GM19238 (cell line): ENCODE data around the gene P3H3.
"Not testable (repeated sequence)": the region's sequence is repeated elsewhere in the genome, so short reads cannot be mapped to it uniquely, and the experiment has no call there.

Source experiments
- DNase-seq: peaks from one replicate; pipeline ENCODE4 v3.0.0; 2011; ENCODE audit warnings: low spot score; ENCODE audit not compliant: insufficient read length

P3H3 gene

DNA sequence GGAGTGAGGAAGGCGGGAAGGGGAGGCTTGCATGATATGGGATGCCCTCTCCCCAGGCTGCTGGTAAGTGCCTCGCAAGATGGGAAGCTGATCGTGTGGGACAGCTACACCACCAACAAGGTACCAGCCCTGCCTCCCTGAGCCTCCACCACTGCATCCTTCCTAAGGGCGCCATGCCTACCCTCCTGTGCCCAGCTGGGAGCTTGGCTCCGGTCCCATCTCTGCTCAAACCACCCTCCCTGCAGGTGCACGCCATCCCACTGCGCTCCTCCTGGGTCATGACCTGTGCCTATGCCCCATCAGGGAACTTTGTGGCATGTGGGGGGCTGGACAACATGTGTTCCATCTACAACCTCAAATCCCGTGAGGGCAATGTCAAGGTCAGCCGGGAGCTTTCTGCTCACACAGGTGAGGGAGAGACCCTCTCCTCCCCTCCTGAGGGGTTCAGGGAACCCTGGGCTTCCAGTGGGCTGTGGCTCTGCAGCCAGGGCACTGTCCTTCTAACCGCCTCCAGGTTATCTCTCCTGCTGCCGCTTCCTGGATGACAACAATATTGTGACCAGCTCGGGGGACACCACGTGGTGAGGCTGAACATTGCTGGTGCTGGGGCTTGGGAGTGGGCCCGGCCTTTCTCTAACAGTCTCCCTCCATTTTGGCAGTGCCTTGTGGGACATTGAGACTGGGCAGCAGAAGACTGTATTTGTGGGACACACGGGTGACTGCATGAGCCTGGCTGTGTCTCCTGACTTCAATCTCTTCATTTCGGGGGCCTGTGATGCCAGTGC is 15.1 kb downstream of the P3H3 start:
- no peak for DNase-seq

DNA sequence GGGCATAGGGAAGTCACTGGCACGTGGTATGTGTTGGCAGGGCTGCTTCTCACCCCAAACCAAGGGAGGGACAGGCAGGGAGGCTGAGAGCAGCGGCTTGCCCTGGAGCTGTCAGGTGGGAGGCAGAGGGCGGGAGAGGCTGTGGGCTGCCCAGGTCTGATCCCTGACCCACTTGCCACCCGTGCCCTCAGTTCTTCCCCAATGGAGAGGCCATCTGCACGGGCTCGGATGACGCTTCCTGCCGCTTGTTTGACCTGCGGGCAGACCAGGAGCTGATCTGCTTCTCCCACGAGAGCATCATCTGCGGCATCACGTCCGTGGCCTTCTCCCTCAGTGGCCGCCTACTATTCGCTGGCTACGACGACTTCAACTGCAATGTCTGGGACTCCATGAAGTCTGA is 17.2 kb downstream of the P3H3 start:
- DNase-seq = no peak

DNA sequence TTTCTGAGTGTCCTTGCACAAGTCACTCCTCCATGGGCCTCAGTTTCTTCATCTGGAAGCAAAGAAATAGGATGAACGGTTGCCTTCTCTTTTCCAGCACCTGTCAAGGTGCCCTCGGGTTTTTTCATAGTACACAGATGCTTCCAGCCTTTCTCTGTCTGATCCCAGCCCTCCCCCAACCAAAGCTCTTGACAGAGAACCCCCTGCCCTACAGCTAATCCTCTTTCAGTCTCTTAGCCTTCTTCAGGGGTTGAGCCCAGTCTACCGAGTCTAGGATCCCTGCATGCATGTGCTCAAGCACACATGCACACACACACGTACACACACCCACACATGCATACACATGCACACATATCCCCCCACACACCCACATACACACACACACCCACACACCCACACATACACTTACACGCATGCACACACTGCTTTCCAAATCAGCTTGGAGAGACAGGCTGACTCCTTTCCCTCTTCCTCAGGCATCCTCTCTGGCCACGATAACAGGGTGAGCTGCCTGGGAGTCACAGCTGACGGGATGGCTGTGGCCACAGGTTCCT is 18.2 kb downstream of the P3H3 start:
- no peak for DNase-seq

DNA sequence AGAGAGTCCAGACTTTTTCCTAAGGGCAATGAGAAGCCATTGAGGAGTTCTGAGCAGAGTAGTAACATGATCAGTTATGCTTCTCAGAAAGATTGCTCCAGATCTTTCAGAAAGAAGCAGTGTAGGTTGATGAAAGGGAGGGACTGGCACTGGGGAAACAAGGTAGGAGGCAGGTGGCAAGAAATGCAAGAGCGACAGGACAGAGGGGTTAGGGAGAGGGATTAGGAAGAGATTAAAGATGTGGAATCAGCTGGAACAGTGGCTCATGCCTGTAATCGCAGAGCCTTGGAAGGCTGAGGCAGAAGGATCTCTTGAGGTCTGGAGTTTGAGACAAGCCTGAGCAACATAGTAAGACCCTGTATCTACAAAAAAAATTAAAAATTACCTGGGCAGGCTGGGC is 19.5 kb downstream of the P3H3 start:
- DNase-seq = no peak

DNA sequence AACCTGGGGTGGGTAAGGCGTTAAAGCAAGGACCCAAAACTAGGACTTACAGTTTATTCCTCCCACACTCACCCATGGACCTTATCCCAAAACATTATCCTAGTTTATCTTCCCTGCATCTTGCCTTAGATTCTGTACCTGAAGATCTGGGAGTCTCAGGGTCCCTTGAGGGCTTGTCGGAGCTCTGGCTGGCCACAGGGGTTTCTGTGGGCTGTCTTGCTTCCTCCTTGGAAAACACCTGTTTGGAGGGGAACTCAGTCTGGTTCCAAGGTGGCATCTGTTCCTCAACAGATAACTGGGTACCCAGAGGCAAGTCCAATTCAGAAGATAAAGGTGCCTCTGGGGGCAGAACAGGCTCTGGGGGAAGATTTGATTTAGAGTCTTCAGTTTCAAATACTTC is 21.2 kb downstream of the P3H3 start:
- no peak for DNase-seq

DNA sequence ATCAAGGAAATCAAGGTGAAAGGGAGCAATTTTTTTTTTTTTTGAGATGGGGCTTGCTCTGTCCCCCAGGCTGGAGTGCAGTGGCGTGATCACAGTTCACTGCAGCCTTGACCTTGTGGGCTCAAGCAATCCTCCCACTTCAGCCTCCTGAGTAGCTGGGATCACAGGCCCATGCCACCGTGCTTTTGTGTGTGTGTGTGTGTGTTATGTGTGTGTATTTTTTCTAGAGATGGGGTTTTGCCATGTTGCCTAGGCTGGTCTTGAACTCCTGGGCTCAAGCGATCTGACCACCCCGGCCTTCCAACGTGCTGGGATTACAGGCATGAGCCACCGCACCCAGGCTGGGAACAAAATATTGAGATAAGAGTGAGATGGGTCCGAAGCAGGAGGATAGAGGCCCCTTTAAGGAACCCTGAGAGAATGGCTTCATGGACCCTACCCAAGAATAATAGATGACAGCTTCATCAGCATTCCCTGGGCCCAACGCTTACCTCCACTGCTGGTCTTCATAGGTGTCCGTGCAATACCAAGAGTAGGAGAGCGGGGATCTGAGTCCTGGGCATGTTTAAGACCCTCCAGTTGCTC is 21.9 kb downstream of the P3H3 start:
- DNase-seq = no peak

DNA sequence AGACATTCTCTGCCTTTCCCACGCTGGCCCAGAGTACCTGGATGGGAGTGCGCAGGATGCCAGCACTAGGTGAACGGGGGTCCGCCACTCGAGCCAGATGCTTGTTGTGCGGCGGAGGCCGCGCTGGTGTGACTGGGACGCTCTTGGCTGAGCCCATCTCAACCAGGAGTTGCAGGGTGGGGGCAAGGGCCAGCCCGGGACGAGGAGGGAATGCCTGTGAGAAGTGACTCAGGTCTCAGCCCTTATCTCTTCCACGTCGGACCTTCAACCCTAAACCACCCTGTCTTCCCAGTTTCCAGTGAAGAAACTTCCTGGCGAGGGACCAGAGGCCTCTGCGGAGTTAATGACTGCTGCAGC is 22.6 kb downstream of the P3H3 start:
- no peak for DNase-seq

DNA sequence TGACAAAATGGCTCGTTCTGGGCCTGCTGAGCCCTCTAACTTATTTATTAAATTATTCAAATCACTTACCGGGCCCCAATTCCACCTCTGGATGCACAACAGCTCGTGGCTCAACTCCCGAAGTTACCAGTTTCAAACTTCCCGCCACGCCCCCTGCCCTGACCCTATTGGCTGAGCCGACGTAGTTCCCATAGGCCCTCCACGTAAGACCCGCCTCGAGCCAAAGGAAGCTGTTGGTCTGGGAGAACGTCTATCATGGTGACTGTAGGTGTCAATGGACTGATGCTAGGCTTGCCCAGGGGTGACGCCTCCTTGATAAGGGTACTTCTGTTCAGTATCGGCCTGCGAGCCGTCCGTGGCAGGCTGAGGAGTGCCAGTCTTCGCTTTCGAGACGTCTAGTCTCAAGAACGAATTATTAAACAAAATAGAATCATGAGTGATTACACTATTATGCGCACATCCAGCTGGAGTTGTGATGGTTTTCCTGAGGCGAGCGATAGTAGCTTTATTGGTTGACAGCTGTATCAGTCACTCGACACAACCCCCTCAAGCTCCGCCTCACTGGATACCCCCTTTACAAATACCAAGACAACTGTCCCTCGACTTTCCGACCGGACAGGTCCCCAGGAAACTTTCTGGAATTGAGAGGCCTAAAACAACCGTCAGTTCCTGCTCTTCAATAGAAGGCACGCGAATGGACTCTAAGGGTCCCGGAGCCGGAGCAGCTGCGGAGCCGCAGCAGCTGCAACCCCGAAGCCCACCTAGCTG is 23.1 kb downstream of the P3H3 start, which contains the start of gene CDCA3:
Gene CDCA3 (minus strand): TSS at position 134 of the 768 bp plus-strand sequence. CDS start 334 bp downstream, outside the sequence.
- DNase-seq = peak; percentile 100

DNA sequence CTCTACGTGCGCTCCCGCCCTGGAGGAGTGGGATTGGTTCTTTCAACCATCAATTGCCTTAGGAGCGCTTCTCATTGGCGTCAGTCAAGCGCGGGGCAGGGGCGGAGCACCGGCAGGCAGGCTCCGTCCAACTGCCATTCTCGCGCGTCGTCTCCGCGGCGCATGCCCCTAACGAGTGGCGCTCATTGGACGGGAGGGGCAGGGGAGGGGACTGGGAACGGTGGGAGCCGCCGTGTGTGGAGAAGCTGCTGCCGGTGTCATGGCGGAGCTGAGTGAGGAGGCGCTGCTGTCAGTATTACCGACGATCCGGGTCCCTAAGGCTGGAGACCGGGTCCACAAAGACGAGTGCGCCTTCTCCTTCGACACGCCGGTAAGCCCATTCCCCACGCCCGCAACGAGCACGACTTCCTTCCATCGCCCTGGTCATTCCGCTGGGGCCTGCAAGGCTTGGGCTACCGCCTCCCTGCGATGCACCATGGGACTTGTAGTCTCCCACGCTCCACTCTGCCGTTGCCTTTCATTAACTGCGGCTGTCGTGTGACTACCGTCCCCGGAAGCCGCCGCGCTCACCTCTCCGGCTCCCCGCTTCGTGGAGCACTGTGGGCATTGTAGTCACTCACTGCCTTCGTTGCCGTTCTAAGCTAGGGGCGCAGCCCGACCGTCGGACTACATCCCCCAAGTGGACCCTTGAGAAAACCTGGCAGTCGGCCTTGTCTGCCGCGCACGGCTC is 23.9 kb downstream of the P3H3 start, which contains the start of gene USP5:
Gene USP5 (plus strand): TSS at position 230 of the 730 bp plus-strand sequence. CDS start 30 bp downstream, at position 260.
- DNase-seq = peak; percentile 93

DNA sequence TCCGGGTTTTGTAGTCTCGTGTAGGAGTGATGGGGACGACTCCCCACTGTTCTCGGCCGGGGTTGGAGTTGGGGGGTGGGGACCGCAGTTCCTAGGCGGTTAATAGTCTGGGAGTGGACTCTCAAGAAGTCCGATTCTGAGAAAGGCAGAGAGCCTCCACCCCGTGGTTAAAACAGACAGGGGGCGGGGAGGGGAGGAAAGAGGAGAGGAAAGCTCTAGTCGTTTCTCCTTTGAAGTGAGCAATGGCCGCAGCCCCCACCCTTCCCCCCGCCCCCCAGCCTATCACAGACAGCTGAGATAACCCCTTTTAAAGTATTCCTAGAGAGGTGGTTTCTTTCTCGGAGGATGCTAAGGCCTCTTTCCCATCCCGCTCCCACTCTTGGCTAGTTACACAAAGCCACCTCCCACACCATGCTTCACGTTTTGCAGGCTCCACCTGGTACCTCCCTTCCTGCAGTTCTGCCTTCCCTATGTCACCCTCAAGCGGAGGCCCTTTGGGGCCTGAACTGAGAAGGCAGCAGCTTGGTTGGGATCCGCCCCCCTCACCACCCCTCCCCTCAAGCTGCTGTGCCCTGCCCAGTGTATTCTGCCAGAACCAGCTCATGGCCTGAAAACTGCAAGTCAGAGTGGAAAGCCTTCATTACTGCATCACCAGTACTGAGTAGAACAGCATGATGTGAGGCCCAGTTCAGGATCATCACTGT is 24.6 kb downstream of the P3H3 start:
- DNase-seq = no peak

DNA sequence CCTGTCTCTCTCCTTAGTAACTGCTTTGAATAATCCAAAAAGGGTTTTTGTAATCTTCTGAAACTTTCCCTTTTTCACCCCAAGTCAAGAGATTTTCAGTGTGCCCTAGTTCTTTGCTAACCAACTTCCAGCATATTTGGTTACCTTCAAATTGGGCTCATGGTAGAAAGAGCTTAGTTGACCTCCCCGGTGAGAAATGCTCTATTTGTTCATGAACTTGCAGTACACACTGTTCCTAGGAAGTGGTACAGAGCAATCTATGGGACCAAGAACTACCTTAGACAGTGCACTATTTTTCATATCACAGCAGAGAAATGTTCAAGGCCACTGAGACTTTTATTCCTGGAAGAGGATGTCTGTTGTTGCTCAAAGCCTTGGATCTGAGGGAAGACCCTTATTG is 25.4 kb downstream of the P3H3 start:
- no peak for DNase-seq

DNA sequence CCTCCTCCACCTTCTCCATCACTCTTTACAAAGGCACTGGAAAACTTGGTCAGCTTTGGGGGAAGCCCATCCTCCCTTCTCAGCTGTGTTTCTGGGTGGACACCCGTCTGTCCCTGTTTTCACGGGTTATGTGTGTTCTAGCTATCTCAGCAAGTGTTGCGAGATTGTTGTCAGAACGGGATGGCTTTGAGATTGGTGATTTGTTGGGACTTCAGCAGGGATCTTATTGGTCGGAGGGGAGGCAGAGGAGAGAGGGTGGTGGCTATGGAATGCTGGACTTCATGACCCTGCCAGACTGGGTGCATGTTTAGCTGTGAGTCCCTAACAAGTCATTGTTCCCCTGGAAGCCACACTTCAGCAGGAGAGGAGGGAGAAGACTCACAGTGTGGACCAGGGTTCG is 25.8 kb downstream of the P3H3 start:
- no peak for DNase-seq

DNA sequence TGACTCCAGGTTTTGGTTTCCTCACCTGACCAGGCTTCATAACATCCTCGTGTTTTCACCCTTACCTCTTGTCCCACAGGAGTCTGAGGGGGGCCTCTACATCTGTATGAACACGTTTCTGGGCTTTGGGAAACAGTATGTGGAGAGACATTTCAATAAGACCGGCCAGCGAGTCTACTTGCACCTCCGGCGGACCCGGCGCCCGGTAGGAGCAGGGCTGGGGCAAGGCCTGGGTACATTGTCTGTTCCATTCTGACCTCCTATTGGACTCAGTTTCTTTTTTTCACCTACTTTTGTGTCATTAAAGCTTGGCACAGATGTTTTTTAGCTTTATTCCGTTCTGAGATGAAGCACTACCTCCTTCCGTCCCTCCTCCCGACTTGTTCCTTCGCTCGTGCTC is 27.1 kb downstream of the P3H3 start:
- DNase-seq = no peak

DNA sequence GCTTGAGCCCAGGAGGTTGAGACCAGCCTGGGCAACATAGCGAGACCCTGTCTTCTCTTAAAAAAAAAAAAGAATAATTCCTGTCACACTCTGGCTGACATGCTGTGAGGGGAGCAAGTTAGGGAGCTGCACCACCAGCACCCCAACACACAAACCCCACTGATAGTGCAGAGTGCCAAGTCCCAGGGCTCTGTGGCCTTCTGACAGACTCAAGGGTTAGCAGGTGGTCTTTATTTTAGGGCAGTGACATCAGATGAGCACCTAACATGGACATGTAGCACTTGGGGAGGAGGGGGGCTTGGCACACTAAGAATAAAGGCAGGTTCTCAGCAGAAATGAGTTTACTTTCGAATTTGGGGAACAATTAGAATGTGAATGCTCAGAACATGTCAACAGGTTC is 30.6 kb downstream of the P3H3 start:
- DNase-seq = no peak

DNA sequence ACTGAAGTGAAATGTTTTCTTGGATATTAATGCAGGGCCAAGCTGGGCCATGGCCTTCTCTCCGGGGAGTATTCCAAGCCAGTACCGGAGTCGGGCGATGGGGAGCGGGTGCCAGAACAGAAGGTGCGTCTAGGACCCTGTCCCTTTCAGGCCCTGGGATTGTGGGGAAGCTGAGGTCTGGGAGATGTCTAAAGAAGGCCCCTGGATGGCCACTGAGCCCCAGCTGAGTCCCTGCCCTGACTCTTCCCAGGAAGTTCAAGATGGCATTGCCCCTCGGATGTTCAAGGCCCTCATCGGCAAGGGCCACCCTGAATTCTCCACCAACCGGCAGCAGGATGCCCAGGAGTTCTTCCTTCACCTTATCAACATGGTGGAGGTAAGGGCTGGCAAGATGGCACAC is 31.9 kb downstream of the P3H3 start:
- no peak for DNase-seq

DNA sequence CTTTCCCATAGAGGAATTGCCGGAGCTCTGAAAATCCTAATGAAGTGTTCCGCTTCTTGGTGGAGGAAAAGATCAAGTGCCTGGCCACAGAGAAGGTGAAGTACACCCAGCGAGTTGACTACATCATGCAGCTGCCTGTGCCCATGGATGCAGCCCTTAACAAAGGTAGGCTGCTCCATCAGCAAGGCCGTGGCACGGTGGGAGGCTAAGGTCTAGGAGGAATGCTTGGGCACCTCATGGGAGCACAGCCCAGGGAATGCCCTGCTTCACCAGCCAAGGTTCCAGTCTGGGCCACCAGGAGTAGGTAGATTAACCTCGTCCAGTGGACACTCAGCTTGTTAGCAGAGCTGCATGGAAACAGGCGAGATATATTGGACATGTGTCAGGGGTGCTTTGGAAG is 32.7 kb downstream of the P3H3 start:
- DNase-seq = no peak

DNA sequence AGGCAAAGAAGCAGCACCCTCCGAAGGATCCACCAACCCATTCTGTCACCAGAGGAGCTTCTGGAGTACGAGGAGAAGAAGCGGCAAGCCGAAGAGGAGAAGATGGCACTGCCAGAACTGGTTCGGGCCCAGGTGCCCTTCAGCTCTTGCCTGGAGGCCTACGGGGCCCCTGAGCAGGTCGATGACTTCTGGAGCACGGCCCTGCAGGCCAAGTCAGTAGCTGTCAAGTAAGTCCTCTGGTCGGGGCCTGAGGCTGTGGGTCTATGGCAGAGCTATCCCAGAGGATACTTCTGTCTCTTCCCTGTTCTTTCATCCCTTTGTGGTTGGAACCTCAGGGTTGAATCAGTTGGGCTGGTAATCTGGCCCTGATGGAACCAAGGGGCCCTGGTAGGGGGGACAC is 33.2 kb downstream of the P3H3 start:
- no peak for DNase-seq

DNA sequence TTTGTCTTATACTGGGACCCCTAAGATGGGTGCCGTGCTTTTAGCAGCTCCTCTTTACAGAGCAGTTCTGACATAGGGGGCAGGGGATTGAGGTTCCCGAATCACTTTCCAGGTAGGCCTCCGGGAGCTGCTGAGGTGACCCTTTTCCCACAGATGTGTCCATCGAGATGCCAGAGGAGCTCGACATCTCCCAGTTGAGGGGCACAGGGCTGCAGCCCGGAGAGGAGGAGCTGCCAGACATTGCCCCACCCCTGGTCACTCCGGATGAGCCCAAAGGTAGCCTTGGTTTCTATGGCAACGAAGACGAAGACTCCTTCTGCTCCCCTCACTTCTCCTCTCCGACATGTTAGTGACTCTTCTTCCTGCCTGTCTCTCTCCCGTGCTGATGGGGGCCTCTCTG is 34.8 kb downstream of the P3H3 start:
- no peak for DNase-seq

DNA sequence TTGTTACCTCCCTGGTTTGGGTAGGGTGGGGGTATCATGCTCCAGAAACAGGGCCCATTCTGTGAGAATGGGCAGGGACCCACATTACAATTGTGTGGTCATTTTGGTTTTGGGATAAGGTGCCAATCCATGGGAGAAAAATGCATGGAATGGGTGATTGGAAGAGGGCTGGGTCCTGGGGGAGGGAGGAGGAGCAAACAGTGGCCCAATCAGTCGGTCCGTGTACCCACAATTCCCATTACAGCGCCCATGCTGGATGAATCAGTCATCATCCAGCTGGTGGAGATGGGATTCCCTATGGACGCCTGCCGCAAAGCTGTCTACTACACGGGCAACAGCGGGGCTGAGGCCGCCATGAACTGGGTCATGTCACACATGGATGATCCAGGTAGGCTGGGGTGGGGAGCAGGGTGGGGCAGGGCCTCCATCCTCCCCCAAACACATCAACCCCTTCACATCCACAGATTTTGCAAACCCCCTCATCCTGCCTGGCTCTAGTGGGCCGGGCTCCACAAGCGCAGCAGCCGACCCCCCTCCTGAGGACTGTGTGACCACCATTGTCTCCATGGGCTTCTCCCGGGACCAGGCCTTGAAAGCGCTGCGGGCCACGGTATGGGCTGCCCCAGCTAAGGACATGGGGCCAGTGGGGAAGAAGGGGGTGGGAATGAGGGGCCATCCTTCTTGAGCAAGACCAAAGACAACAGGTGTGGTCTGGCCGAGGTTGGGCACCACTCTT is 35.5 kb downstream of the P3H3 start:
- no peak for DNase-seq

DNA sequence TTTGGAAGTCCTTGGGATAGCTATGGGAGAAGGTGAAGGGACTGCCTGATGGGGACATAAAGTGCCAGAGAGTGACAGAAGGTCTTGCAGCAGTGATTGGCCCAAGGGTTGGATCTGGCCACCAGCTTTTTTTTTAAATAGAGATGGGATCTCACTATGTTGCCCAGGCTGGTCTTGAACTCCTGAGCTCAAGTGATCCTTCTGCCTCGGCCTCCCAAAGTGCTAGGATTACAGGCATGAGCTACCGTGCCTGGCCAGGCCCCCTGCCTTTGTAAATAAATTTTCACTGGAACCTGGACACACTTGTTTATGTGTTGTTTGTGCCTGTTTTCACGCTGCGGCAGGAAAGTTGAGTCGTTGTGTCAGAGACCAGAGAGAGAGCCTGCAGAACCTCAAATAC is 37.1 kb downstream of the P3H3 start:
- not testable (repeated sequence) for DNase-seq
